OCI-LY3 (cell line): ENCODE results near the gene STK38L.

Experiments used
- H2AFZ ChIP-seq: fragments of 200-600, 300-600 bp; shearing (Covaris generic); 2 replicates; pipeline ENCODE4 v1.6.0; 2014; ENCODE audit warnings: antibody characterized with exemption, low read depth, low read length
- H3K27ac ChIP-seq: fragments of 200-600, 300-600 bp; sonication (generic); 2 replicates; pipeline ENCODE4 v1.5.1; 2014; ENCODE audit warnings: mild to moderate bottlenecking, low read length, moderate library complexity, mixed read lengths
- H3K27me3 ChIP-seq: fragments of 200-600, 300-600 bp; sonication (generic); 2 replicates; pipeline ENCODE4 v1.6.1; 2014; ENCODE audit warnings: low read depth, low read length, mixed read lengths
- H3K36me3 ChIP-seq: fragments of 200-600, 300-600 bp; sonication (generic); replicated peaks from 2 replicates; pipeline ENCODE3; 2014; ENCODE audit warnings: low read depth, low read length, mixed read lengths
- H3K4me1 ChIP-seq: fragments of 300-600, 200-600 bp; sonication (generic); 2 replicates; pipeline ENCODE4 v1.6.1; 2014; ENCODE audit warnings: low read length, mixed read lengths
- H3K4me2 ChIP-seq: fragments of 200-600, 300-600 bp; sonication (generic); 2 replicates; pipeline ENCODE4 v1.6.1; 2014; ENCODE audit warnings: low read length, mixed read lengths
- H3K4me3 ChIP-seq: fragments of 300-600, 200-600 bp; sonication (generic); 2 replicates; pipeline ENCODE4 v1.5.1; 2014; ENCODE audit warnings: antibody characterized with exemption, mild to moderate bottlenecking, low read length, moderate library complexity
- H3K79me2 ChIP-seq: fragments of 300-600, 200-600 bp; shearing (Covaris generic); 2 replicates; pipeline ENCODE4 v1.6.1; 2014; ENCODE audit warnings: mild to moderate bottlenecking, low read length, mixed read lengths
- H3K9ac ChIP-seq: fragments of 300-600, 200-600 bp; shearing (Covaris generic); 2 replicates; pipeline ENCODE4 v1.6.0; 2014; ENCODE audit warnings: mild to moderate bottlenecking, low read length, moderate library complexity
- H3K9me3 ChIP-seq: fragments of 200-600, 300-600 bp; shearing (Covaris generic); 2 replicates; pipeline ENCODE4 v1.6.1; 2014; ENCODE audit warnings: low read length, mixed read lengths; ENCODE audit not compliant: insufficient read depth
- H4K20me1 ChIP-seq: fragments of 200-600, 300-600 bp; sonication (generic); 2 replicates; pipeline ENCODE4 v1.6.1; 2016; ENCODE audit warnings: low read length, mixed read lengths; ENCODE audit not compliant: insufficient read depth
- CTCF ChIP-seq: fragments of 200-600, 300-600 bp; sonication (generic); IDR thresholded peaks from 2 replicates; pipeline ENCODE4 v1.5.1; 2014; ENCODE audit warnings: antibody characterized with exemption, low read length, low read depth
- EZH2phosphoT487 ChIP-seq: fragments of 200-600 bp; shearing (Covaris generic); IDR thresholded peaks from 2 replicates; pipeline ENCODE4 v1.6.1; 2018; ENCODE audit warnings: antibody characterized with exemption, mixed run types, low read depth

Gene STK38L

GRCh38 chr12:27289414-27289813 is 45.3 kb downstream of the STK38L start:
- H3K27me3 ChIP-seq = no peaks in the 10 kb centered on the region
- TF ChIP-seq CTCF = no peak
- no peak for TF ChIP-seq EZH2phosphoT487
- H3K36me3 ChIP-seq = peaks cover 25% of the 10 kb centered on the region
- H3K4me1 ChIP-seq = peaks cover 27% of the 10 kb centered on the region
- no peak overlapping the region for H2AFZ ChIP-seq
- H3K27ac ChIP-seq = no peak overlapping the region
- peak overlapping the region; percentile 1; the same call in 1 of the 2 replicates for H3K4me2 ChIP-seq
- peaks cover 99% of the 10 kb centered on the region for H3K79me2 ChIP-seq
- no peak overlapping the region for H3K9ac ChIP-seq
- H3K9me3 ChIP-seq = no peaks in the 10 kb centered on the region
- H3K4me3 ChIP-seq = no peak overlapping the region
- peaks cover 93% of the 10 kb centered on the region for H4K20me1 ChIP-seq

- TF ChIP-seq EZH2phosphoT487 (no peak), CTCF (no peak)
- H4K20me1 ChIP-seq = peaks cover 93% of the 10 kb centered on the region
- no peak overlapping the region for H2AFZ ChIP-seq
- peak overlapping the region; percentile 19 for H3K27ac ChIP-seq
- H3K79me2 ChIP-seq = peaks cover 99% of the 10 kb centered on the region
- no peaks in the 10 kb centered on the region for H3K27me3 ChIP-seq
- H3K4me1 ChIP-seq = peaks cover 31% of the 10 kb centered on the region
- H3K36me3 ChIP-seq = peaks cover 27% of the 10 kb centered on the region
- H3K9ac ChIP-seq = no peak overlapping the region; the same call in 1 of the 2 replicates
- H3K4me2 ChIP-seq = peak overlapping the region; percentile 31
- H3K4me3 ChIP-seq = no peak overlapping the region
- H3K9me3 ChIP-seq = no peaks in the 10 kb centered on the region
These were observed 46.5 kb downstream of the STK38L start for GRCh38 chr12:27290501-27291168.

- no peaks in the 10 kb centered on the region for H3K27me3 ChIP-seq
- H3K9ac ChIP-seq = no peak overlapping the region
- H3K4me2 ChIP-seq = no peak overlapping the region
- peaks cover 99% of the 10 kb centered on the region for H3K79me2 ChIP-seq
- TF ChIP-seq EZH2phosphoT487 (no peak), CTCF (no peak)
- no peak overlapping the region for H3K27ac ChIP-seq
- H3K36me3 ChIP-seq = peaks cover 38% of the 10 kb centered on the region
- no peak overlapping the region for H2AFZ ChIP-seq
- H3K4me1 ChIP-seq = peaks cover 35% of the 10 kb centered on the region
- H4K20me1 ChIP-seq = peaks cover 93% of the 10 kb centered on the region
- no peak overlapping the region for H3K4me3 ChIP-seq
- no peaks in the 10 kb centered on the region for H3K9me3 ChIP-seq
These were observed 47.8 kb downstream of the STK38L start for GRCh38 chr12:27291862-27292261.

- no peak for TF ChIP-seq CTCF
- no peak for TF ChIP-seq EZH2phosphoT487
- Histone ChIP-seq H3K79me2 (peaks cover 99% of the 10 kb centered on the region), H3K27ac (no peak overlapping the region), H2AFZ (no peak overlapping the region), H4K20me1 (peaks cover 91% of the 10 kb centered on the region), H3K9ac (no peak overlapping the region), H3K4me1 (peaks cover 35% of the 10 kb centered on the region), H3K27me3 (no peaks in the 10 kb centered on the region), H3K9me3 (no peaks in the 10 kb centered on the region), H3K36me3 (peaks cover 46% of the 10 kb centered on the region), H3K4me2 (no peak overlapping the region), H3K4me3 (no peak overlapping the region)
These were observed 48.6 kb downstream of the STK38L start for GRCh38 chr12:27292718-27293117.
